Measurements from ENCODE around the gene TUBGCP3.

Gene TUBGCP3

DNA sequence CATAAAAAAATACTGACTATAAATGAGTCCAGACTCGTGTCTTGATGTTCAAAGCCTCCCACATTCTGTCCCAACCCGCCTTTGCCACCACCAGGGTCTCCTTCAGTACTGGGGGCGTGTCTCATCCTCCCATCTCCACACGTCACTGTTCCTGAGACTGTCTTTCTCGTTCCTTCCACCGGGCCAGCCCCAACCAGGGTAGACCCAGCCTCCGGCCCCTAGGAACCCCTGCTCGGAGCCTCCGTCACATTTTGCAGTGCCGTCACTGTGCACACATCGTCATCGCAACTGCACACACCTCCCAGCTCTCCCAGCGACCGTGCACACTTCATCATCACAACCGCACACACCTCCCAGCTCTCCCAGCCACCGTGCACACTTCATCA is 138.4 kb downstream of the TUBGCP3 start:
- no peak for DNase-seq (ENCODE audit: low read depth)
- TF ChIP-seq, protein P1, sequence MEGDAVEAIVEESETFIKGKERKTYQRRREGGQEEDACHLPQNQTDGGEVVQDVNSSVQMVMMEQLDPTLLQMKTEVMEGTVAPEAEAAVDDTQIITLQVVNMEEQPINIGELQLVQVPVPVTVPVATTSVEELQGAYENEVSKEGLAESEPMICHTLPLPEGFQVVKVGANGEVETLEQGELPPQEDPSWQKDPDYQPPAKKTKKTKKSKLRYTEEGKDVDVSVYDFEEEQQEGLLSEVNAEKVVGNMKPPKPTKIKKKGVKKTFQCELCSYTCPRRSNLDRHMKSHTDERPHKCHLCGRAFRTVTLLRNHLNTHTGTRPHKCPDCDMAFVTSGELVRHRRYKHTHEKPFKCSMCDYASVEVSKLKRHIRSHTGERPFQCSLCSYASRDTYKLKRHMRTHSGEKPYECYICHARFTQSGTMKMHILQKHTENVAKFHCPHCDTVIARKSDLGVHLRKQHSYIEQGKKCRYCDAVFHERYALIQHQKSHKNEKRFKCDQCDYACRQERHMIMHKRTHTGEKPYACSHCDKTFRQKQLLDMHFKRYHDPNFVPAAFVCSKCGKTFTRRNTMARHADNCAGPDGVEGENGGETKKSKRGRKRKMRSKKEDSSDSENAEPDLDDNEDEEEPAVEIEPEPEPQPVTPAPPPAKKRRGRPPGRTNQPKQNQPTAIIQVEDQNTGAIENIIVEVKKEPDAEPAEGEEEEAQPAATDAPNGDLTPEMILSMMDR (IDR thresholded peaks at IDR 0.05; ENCODE audit: low read length, missing control alignments), result no peak

DNA sequence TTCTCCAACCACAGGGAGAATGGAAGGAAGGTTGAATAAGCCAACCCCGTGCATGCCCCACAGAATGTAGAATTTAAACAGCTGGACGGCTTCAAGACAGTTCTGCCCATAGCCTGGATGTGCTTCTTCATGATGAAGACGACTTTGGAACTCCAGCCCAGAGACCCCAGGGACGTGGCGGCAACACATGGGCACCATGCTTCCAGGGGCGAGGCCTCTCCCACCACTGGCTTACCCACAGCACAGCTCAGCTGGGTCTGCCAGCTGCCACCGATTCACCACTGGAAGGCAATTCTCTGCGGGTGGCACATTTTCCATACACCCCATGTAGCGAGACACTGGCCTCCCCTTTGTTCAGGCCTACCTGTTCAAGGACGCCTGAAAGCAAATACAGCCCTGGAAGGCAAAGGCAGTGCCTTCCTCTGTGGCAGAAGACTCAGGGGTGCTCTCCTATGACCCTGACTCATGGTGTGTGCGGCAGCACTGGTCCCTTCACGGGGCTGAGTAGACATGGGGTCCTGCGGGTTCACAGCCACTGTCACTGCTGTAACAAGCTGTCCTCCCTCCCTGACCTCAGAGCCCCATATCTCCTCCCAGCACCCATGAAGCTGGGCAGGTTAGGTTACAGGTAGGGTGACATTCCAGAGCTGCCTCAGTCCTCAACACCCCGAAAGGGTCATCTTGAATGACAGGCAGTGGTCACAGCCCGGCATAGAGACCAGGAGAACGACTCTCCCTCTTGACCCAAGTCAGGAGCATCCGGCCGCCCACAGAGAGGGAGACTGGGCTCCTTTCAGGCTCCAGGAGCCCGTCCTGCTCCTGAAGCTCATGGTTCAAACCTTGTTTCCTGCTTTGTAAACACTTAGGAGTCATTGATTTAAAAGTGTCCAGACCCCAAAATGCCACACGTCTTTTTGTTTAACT is 139.1 kb downstream of the TUBGCP3 start:
- H3K4me3 ChIP-seq (replicated peaks; ENCODE audit: low read depth, low read length), result no peak overlapping the region
- TF ChIP-seq, protein P1 (IDR thresholded peaks at IDR 0.05; ENCODE audit: low read length, missing control alignments), result no peak
- no peak for DNase-seq (ENCODE audit: low read depth)

More for the DNA sequence above, 138.4 kb downstream of the TUBGCP3 start:
- no peak overlapping the region for H3K4me3 ChIP-seq (replicated peaks; ENCODE audit: low read depth, low read length)

DNA sequence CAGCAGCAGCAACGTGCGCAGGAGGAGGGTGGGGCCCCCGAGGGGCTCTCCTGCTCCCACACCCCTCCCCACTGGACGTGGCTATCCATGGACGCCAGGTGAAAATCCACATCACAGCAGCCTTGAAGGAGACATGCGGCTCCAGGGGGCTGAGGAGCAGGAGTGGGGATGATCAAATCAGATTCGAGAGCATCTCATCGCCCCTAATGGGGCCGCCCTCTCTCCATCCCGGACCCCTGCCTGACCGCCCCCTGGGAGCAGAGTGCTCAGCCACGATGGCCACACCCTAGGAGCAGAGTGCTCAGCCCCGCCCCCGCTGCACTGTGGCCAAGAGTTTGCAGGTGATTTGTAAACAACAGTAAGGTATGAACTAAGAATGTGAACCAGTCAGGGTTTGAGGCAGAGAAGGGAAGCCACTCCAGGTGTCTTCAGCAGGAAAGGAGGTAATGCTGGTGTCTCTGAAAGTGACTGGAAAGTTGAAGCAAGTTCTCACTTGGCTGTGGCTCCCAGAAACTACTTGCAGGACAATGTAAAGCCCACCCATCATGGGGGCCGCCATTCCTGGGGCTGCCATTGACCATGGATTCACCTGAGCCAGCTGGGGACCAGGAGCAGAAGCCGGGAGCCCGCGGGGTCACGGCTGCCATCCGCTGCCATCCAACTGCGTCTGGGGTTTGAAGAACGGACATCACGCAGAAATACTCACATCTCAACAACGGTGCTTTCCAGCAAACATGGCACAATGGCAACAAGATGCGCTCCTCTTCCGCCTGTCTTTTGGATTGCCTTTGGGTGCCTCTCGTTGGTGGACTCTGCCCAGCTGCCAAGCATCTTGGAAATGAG is 140.0 kb downstream of the TUBGCP3 start:
- TF ChIP-seq, protein P1 (IDR thresholded peaks at IDR 0.05; ENCODE audit: low read length, missing control alignments), result no peak
- no peak overlapping the region for H3K4me3 ChIP-seq (replicated peaks; ENCODE audit: low read depth, low read length)
- no peak for DNase-seq (ENCODE audit: low read depth)

DNA sequence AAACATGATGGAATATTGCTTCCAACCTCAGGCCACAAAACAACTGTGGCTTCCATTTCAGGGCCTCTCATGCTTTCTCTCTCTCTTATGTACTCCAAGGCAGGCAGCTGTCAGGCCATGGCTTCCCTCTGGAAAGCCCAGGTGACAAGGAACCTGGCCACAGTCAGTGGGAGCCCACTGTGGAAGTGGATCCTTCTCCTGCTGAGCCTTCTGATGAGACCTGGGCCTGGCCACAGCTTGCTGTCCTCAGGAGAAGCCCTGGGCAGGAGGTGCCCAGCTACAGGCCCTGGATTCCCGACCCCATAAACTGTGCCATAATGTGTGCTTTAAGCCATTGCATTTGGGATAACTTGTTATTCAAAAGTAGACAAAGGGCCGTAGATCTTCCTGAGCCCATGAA is 140.6 kb downstream of the TUBGCP3 start:
- TF ChIP-seq, protein P1 (IDR thresholded peaks at IDR 0.05; ENCODE audit: low read length, missing control alignments), result no peak
- DNase-seq (ENCODE audit: low read depth), result no peak
- no peak overlapping the region for H3K4me3 ChIP-seq (replicated peaks; ENCODE audit: low read depth, low read length)

DNA sequence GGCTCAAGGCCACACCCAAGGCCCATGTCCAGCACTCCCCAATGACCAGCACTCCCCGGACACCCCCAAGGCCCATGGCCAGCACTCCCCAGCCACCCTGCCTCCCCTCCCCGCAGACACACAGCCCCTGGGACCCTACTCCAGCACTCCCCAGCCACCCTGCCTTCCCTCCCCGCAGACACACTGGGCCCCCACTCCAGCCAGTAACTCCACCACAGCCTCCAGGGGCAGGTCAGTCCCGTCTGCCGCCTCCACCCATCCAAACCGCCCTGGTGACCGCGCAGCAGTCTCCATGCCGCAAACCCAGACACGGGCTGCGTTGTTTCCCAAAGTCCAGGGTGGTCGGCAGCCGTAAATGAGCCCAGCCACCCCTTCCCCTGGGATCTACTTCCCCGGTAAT is 141.1 kb downstream of the TUBGCP3 start:
- no peak for DNase-seq (ENCODE audit: low read depth)
- TF ChIP-seq, protein P1 (IDR thresholded peaks at IDR 0.05; ENCODE audit: low read length, missing control alignments), result no peak
- no peak overlapping the region for H3K4me3 ChIP-seq (replicated peaks; ENCODE audit: low read depth, low read length)

DNA sequence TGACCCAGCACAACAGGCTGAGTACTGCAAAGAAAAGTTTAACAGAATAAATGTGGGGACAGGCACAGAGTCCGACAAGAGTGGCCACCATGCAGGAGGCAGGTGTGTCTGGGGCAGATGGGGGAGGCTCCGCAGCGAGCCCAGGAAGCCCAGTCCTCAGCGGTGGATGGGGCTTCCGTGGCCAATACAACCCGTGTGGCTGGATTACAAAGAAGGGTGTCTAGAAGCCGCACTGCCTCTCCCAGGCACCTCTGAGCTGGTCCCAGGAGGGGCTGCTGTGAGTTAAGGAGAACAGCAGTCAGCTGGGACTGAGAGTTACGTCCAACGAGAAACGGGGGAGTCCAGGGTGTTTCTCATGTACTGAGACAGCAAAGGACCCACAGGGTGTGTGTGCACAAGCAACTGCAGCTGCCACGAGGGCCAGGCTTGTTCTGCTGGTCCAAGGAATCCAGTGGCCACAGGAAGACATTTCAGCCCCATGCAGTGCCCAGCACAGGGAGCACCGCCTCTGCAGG is 141.5 kb downstream of the TUBGCP3 start:
- TF ChIP-seq, protein P1 (IDR thresholded peaks at IDR 0.05; ENCODE audit: low read length, missing control alignments), result no peak
- H3K4me3 ChIP-seq (replicated peaks; ENCODE audit: low read depth, low read length), result no peak overlapping the region
- no peak for DNase-seq (ENCODE audit: low read depth)
